ENCODE results near the gene AHRR. TPM values are rescaled to one million over a fixed set of nuclear protein-coding genes. Genes with fewer than 3 reads are reported as not detected.
A peak's percentile ranks its signal among the peaks of the same experiment; 100 is the strongest.

The AHRR gene
- total RNA-seq, 1 experiment from 2014 or later = 0.20 TPM

- Histone ChIP-seq H3K36me3 (no peaks in the 10 kb centered on the region), H3K4me1 (no peaks in the 10 kb centered on the region; the same call in 1 of the 2 replicates), H3K27me3 (no peaks in the 10 kb centered on the region), H3K9me3 (replicated peaks) (no peaks in the 10 kb centered on the region), H3K27ac (no peak overlapping the region), H3K4me3 (no peak overlapping the region)
- no peak for DNase-seq
These were observed 105.0 kb downstream of the AHRR start for GRCh38 chr5:426392-426976.

GRCh38 chr5:427415-428087 lies 106.0 kb downstream of the AHRR start:
- Histone ChIP-seq H3K4me3 (no peak overlapping the region), H3K36me3 (no peaks in the 10 kb centered on the region), H3K27ac (no peak overlapping the region), H3K4me1 (no peaks in the 10 kb centered on the region; the same call in 1 of the 2 replicates), H3K9me3 (replicated peaks) (no peaks in the 10 kb centered on the region), H3K27me3 (no peaks in the 10 kb centered on the region)
- DNase-seq = no peak

GRCh38 chr5:428219-428618 lies 106.7 kb downstream of the AHRR start:
- Histone ChIP-seq H3K4me1 (no peaks in the 10 kb centered on the region; the same call in 1 of the 2 replicates), H3K9me3 (replicated peaks) (no peaks in the 10 kb centered on the region), H3K27me3 (no peaks in the 10 kb centered on the region), H3K4me3 (no peak overlapping the region), H3K36me3 (no peaks in the 10 kb centered on the region), H3K27ac (no peak overlapping the region)
- DNase-seq = no peak

- H3K4me1 ChIP-seq = no peaks in the 10 kb centered on the region
- H3K4me3 ChIP-seq = no peak overlapping the region
- H3K9me3 ChIP-seq (replicated peaks) = no peaks in the 10 kb centered on the region
- no peak overlapping the region for H3K27ac ChIP-seq
- no peaks in the 10 kb centered on the region for H3K36me3 ChIP-seq
- H3K27me3 ChIP-seq = no peaks in the 10 kb centered on the region
- DNase-seq = no peak
These were observed 107.4 kb downstream of the AHRR start for GRCh38 chr5:428754-429452.

GRCh38 chr5:429453-430188 lies 108.1 kb downstream of the AHRR start:
- no peaks in the 10 kb centered on the region for H3K9me3 ChIP-seq (replicated peaks)
- no peaks in the 10 kb centered on the region for H3K4me1 ChIP-seq
- H3K36me3 ChIP-seq = no peaks in the 10 kb centered on the region
- no peak overlapping the region for H3K4me3 ChIP-seq
- DNase-seq = no peak
- H3K27ac ChIP-seq = no peak overlapping the region
- no peaks in the 10 kb centered on the region for H3K27me3 ChIP-seq

GRCh38 chr5:430214-430925 lies 108.9 kb downstream of the AHRR start:
- no peaks in the 10 kb centered on the region for H3K4me1 ChIP-seq

GRCh38 chr5:431001-431710 lies 109.6 kb downstream of the AHRR start:
- Histone ChIP-seq H3K27me3 (no peaks in the 10 kb centered on the region), H3K4me3 (no peak overlapping the region), H3K36me3 (no peaks in the 10 kb centered on the region), H3K27ac (no peak overlapping the region), H3K4me1 (no peaks in the 10 kb centered on the region), H3K9me3 (replicated peaks) (no peaks in the 10 kb centered on the region)
- DNase-seq = peak; percentile 44 to 59

More at GRCh38 chr5:430214-430925, 108.9 kb downstream of the AHRR start:
- no peak overlapping the region for H3K27ac ChIP-seq
- no peak for DNase-seq
- no peak overlapping the region for H3K4me3 ChIP-seq
- H3K9me3 ChIP-seq (replicated peaks) = no peaks in the 10 kb centered on the region
- H3K27me3 ChIP-seq = no peaks in the 10 kb centered on the region
- H3K36me3 ChIP-seq = no peaks in the 10 kb centered on the region

- Histone ChIP-seq H3K4me3 (no peak overlapping the region), H3K36me3 (no peaks in the 10 kb centered on the region), H3K4me1 (no peaks in the 10 kb centered on the region), H3K27me3 (no peaks in the 10 kb centered on the region), H3K9me3 (replicated peaks) (no peaks in the 10 kb centered on the region), H3K27ac (no peak overlapping the region)
- DNase-seq = no peak
These were observed 110.2 kb downstream of the AHRR start for GRCh38 chr5:431711-432050.

GRCh38 chr5:432201-432927 lies 110.8 kb downstream of the AHRR start:
- Histone ChIP-seq H3K9me3 (replicated peaks) (no peaks in the 10 kb centered on the region), H3K4me3 (no peak overlapping the region), H3K4me1 (no peaks in the 10 kb centered on the region), H3K27me3 (no peaks in the 10 kb centered on the region), H3K27ac (no peak overlapping the region), H3K36me3 (no peaks in the 10 kb centered on the region)
- DNase-seq = no peak

- Histone ChIP-seq H3K4me1 (no peaks in the 10 kb centered on the region), H3K9me3 (replicated peaks) (no peaks in the 10 kb centered on the region), H3K27ac (no peak overlapping the region), H3K4me3 (no peak overlapping the region), H3K36me3 (no peaks in the 10 kb centered on the region), H3K27me3 (no peaks in the 10 kb centered on the region)
- DNase-seq = no peak
These were observed 111.6 kb downstream of the AHRR start for GRCh38 chr5:432928-433791.

GRCh38 chr5:433836-434235 lies 112.3 kb downstream of the AHRR start:
- Histone ChIP-seq H3K36me3 (no peaks in the 10 kb centered on the region), H3K27me3 (no peaks in the 10 kb centered on the region), H3K27ac (no peak overlapping the region), H3K4me1 (no peaks in the 10 kb centered on the region), H3K4me3 (no peak overlapping the region), H3K9me3 (replicated peaks) (no peaks in the 10 kb centered on the region)
- no peak for DNase-seq

- Histone ChIP-seq H3K4me1 (no peaks in the 10 kb centered on the region), H3K36me3 (no peaks in the 10 kb centered on the region), H3K27me3 (no peaks in the 10 kb centered on the region), H3K4me3 (no peak overlapping the region), H3K27ac (no peak overlapping the region), H3K9me3 (replicated peaks) (no peaks in the 10 kb centered on the region)
- DNase-seq = no peak
These were observed 113.1 kb downstream of the AHRR start for GRCh38 chr5:434443-435146.
